Renal cortex interstitium (tissue), 11 donors: ENCODE measurements around the gene DMXL1. TPM values are rescaled to one million over a fixed set of nuclear protein-coding genes. Genes with fewer than 3 reads are reported as not detected.
"Not testable (repeated sequence)": the region's sequence is repeated elsewhere in the genome, so short reads cannot be mapped to it uniquely, and the experiment has no call there.

ENCODE experiments used
- DNase-seq, 11 donors: peaks; one replicate each; pipeline ENCODE4 v3.0.0-alpha.2; 2013; ENCODE audit warnings: low read depth in 9 of 11, low spot score in 4 of 11; ENCODE audit errors: extremely low read depth in 1 of 11
- polyA plus RNA-seq, 3 donors: library from polyadenylated mRNA; unstranded; fragments of 120-200 nt; gene quantifications; one replicate each; pipeline ENCODE4 v1.2.1, GENCODE V29; 2013; ENCODE audit not compliant: insufficient read length in 3 of 3

Gene DMXL1
- polyA plus RNA-seq, 3 donors, result 48.5 to 62.8 (median 55.1) TPM

GRCh38 chr5:119239119-119239417 lies 168.2 kb downstream of the DMXL1 start:
- DNase-seq, result no peak

- not testable (repeated sequence) for DNase-seq
These were observed 168.9 kb downstream of the DMXL1 start for GRCh38 chr5:119239826-119240225.

GRCh38 chr5:119243888-119244287 lies 173.0 kb downstream of the DMXL1 start:
- DNase-seq, result no peak

- no peak for DNase-seq
These were observed 180.3 kb downstream of the DMXL1 start for GRCh38 chr5:119250946-119251901.

- DNase-seq, result no peak
These were observed 184.9 kb downstream of the DMXL1 start for GRCh38 chr5:119255571-119256356.

GRCh38 chr5:119257613-119258012 lies 186.7 kb downstream of the DMXL1 start:
- no peak for DNase-seq

- DNase-seq, result no peak
These were observed 192.8 kb downstream of the DMXL1 start for GRCh38 chr5:119263639-119264038.

- no peak for DNase-seq
These were observed 193.3 kb downstream of the DMXL1 start for GRCh38 chr5:119264186-119264585.

- peak; percentile 79 to 95 (median 88) for DNase-seq
These were observed 197.1 kb downstream of the DMXL1 start for GRCh38 chr5:119267958-119268386.

GRCh38 chr5:119268387-119269060 lies 197.6 kb downstream of the DMXL1 start:
- peak; percentile 66 to 90 (median 85) for DNase-seq

GRCh38 chr5:119269061-119269944 lies 198.4 kb downstream of the DMXL1 start:
- DNase-seq, result peak in 7 of 11 donors; percentile 6 to 40 (median 29)

- DNase-seq, result no peak
These were observed 199.3 kb downstream of the DMXL1 start for GRCh38 chr5:119270121-119270565.

- DNase-seq, result no peak
These were observed 200.3 kb downstream of the DMXL1 start for GRCh38 chr5:119270960-119271757.

- no peak for DNase-seq
These were observed 201.2 kb downstream of the DMXL1 start for GRCh38 chr5:119271758-119272730.

GRCh38 chr5:119273391-119273839 lies 202.5 kb downstream of the DMXL1 start:
- DNase-seq, result no peak

GRCh38 chr5:119274030-119274766 lies 203.3 kb downstream of the DMXL1 start:
- DNase-seq, result no peak
